ENCODE data around the gene IL1A.

IL1A gene

DNA sequence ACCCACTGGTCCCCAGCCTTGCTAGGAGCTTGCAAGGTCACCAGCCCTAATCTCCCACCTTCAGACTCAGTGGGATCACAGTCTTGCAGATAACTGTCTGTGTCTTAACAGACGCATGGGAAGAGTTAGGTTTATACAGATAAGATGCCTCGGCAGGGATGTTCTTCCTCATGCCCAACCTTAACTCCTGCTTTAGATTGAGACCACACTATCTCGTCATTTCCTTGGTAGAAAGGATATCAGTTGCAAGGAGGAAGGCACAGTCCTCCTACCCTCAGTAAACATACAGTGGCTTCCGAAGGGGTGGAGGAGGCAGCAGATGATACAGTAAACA lies 56.3 kb downstream of the IL1A start:
- DNase-seq (ENCODE audit: low read depth in 2 of 3, low spot score in 2 of 3), result no peak

- no peak for DNase-seq (ENCODE audit: low read depth in 2 of 3, low spot score in 2 of 3)
These were observed 56.8 kb downstream of the IL1A start for GRCh38 chr2:112727276-112728028.

DNA sequence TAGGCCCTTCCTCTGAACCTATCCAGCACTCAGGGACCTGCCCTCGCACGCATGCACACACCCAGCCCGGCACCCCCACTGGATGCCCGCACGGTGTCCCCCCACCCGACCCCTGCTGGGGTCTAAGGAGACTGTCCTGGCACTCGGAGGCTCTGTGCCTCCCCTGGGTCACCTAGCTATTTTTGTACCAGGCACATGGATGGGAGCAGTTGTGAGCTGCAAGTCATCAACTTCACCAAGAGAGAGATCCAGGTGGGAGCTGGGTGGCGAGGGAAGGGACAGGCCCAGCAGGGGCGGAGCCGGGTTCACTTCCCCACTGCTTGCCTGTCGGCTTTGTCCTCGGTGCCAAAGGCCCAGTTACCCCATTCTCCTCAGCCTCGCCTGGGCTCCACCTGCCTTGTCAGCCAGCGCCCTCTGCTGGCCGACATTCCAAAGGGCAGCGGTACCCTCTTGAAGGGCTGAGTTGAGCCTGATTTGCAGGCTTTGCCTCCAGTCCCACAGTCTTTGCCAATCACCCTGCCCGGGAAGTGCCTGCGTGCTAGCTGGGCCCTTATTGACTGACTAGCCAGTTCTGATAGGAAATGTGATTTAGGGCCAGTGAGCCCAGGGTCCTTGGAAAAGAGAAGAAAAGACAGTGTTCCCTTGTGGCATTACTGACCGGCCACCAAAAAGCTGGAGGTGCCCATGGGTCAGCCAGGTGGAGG lies 57.7 kb downstream of the IL1A start:
- DNase-seq (ENCODE audit: low read depth in 2 of 3, low spot score in 2 of 3), result peak; percentile 67 to 86 (median 79)

GRCh38 chr2:112725545-112726457 lies 58.5 kb downstream of the IL1A start:
- DNase-seq (ENCODE audit: low read depth in 2 of 3, low spot score in 2 of 3), result no peak

GRCh38 chr2:112724591-112725525 lies 59.4 kb downstream of the IL1A start:
- no peak for DNase-seq (ENCODE audit: low read depth in 2 of 3, low spot score in 2 of 3)

DNA sequence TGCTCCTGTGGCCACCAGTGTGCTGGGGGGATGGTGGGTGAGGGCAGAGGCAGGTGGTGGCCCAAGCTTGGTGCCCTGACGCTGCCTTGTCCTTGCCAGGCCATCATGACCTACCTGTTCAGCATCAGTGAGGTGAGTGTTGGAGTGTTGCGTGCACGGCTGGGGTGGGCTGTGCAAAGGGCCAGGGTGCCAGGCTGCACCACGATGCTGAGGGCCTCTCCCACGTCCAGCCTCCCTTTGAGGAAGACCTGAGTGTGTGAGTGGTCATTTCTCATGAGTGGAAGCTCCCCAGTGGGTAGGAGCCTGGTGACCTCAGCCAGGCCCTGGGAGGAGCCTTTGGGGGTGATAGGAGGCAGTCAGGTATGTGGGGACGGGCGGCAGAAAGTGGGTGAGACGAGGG lies 60.3 kb downstream of the IL1A start:
- DNase-seq (ENCODE audit: low read depth in 2 of 3, low spot score in 2 of 3), result no peak
